HepG2 (cell line): ENCODE results near the gene ARFGAP3. TPM values are rescaled to one million over a fixed set of nuclear protein-coding genes. Genes with fewer than 3 reads are reported as not detected.

Experiments used
- CCDC6 ChIP-seq: sonication (generic); formaldehyde crosslinking; IDR thresholded peaks from 2 replicates; pipeline ENCODE4 v1.8.1; 2022; ENCODE audit warnings: mild to moderate bottlenecking, missing genetic modification reagents, moderate library complexity
- DR1 ChIP-seq: sonication (generic); formaldehyde crosslinking; IDR thresholded peaks from 2 replicates; pipeline ENCODE4 v1.8.0; 2021; ENCODE audit warnings: mild to moderate bottlenecking, missing genetic modification reagents, inconsistent platforms
- GMEB2 ChIP-seq: IDR thresholded peaks from 2 replicates; pipeline ENCODE4 v1.6.1; 2016; ENCODE audit warnings: missing biosample characterization, missing genetic modification reagents, low read depth
- HNRNPH1 ChIP-seq: fragments of 200-400 bp; formaldehyde crosslinking; optimal IDR thresholded peaks from 2 replicates; pipeline ENCODE3; 2017; ENCODE audit warnings: mild to moderate bottlenecking, low read depth, low read length
- IKZF4 ChIP-seq: sonication (generic); formaldehyde crosslinking; IDR thresholded peaks from 2 replicates; pipeline ENCODE4 v1.5.1; 2020; ENCODE audit warnings: borderline replicate concordance, mild to moderate bottlenecking, low read depth, missing genetic modification reagents; ENCODE audit errors: not compliant biosample characterization
- KLF11 ChIP-seq: IDR thresholded peaks from 2 replicates; pipeline ENCODE4 v1.6.1; 2016; ENCODE audit warnings: missing compliant biosample characterization
- MTF1 ChIP-seq: sonication (generic); formaldehyde crosslinking; IDR thresholded peaks from 2 replicates; pipeline ENCODE4 v1.5.0; 2020; ENCODE audit warnings: missing genetic modification reagents
- NFKB2 ChIP-seq: sonication (generic); formaldehyde crosslinking; IDR thresholded peaks from 2 replicates; pipeline ENCODE4 v1.4.0; 2020; ENCODE audit warnings: missing genetic modification reagents, borderline replicate concordance
- SOX6 ChIP-seq, 2 experiments: fragments of 450-650 bp in 1 of 2; sonication (generic) in 1 of 2; formaldehyde crosslinking in 1 of 2; IDR thresholded peaks; 2 replicates each; pipeline versions ENCODE4 v1.4.0 to v1.6.1; 2017 to 2020; ENCODE audit warnings: antibody characterized with exemption in 1 of 2, mild to moderate bottlenecking in 1 of 2, missing genetic modification reagents in 1 of 2
- SP2 ChIP-seq: sonication (generic); formaldehyde crosslinking; IDR thresholded peaks from 2 replicates; pipeline ENCODE4 v1.5.1; 2020; ENCODE audit warnings: mild to moderate bottlenecking, missing genetic modification reagents
- SUZ12 ChIP-seq: fragments of 150-350 bp; IDR thresholded peaks from 2 replicates; pipeline ENCODE4 v1.6.1; 2014; ENCODE audit warnings: low read depth, low read length
- ZBTB20 ChIP-seq: sonication (generic); formaldehyde crosslinking; IDR thresholded peaks from 2 replicates; pipeline ENCODE4 v1.8.1; 2023; ENCODE audit warnings: missing genetic modification reagents, low read depth, mild to moderate bottlenecking, borderline replicate concordance
- ZBTB7A ChIP-seq: sonication (generic); formaldehyde crosslinking; IDR thresholded peaks from 2 replicates; pipeline ENCODE4 v1.8.0; 2022; ENCODE audit warnings: mild to moderate bottlenecking, missing genetic modification reagents
- ZBTB8A ChIP-seq: sonication (generic); formaldehyde crosslinking; IDR thresholded peaks from 2 replicates; pipeline ENCODE4 v1.4.0; 2020; ENCODE audit warnings: mild to moderate bottlenecking, low read depth, missing genetic modification reagents, borderline replicate concordance
- ZFP82 ChIP-seq: sonication (generic); formaldehyde crosslinking; IDR thresholded peaks from 2 replicates; pipeline ENCODE4 v1.5.1; 2020; ENCODE audit warnings: mild to moderate bottlenecking, missing genetic modification reagents, borderline replicate concordance
- ZNF136 ChIP-seq: sonication (generic); formaldehyde crosslinking; IDR thresholded peaks from 2 replicates; pipeline ENCODE4 v1.8.1; 2022; ENCODE audit warnings: low read depth, mild to moderate bottlenecking, moderate library complexity, missing genetic modification reagents
- ZNF337 ChIP-seq: sonication (generic); formaldehyde crosslinking; IDR thresholded peaks from 2 replicates; pipeline ENCODE4 v1.5.1; 2020; ENCODE audit warnings: missing genetic modification reagents, low read depth, mild to moderate bottlenecking, borderline replicate concordance
- ZXDC ChIP-seq: sonication (generic); formaldehyde crosslinking; IDR thresholded peaks from 2 replicates; pipeline ENCODE4 v1.5.0; 2020; ENCODE audit warnings: mild to moderate bottlenecking, missing genetic modification reagents
- polyA plus RNA-seq, 8 experiments: library from polyadenylated mRNA; depleted of rRNA in 3 of 8; stranded (reverse) in 7 of 8; unstranded in 1 of 8; fragments of >200 nt; fragmentation: Illumina TruSeq in 4 of 8; extraction: Trizol in 4 of 8; gene quantifications; 2 replicates each; pipeline versions ENCODE4 v1.2.1 to v1.2.3, GENCODE V29; 2011 to 2016; ENCODE audit warnings: low read depth in 4 of 8, missing spikeins in 1 of 8, mixed read lengths in 1 of 8; ENCODE audit not compliant: insufficient read depth in 1 of 8
- total RNA-seq, 5 experiments: library from RNA; depleted of rRNA; stranded (reverse); fragments of >200 nt; fragmentation: Illumina TruSeq; extraction: Trizol; gene quantifications; 2 replicates each; pipeline ENCODE4 v1.2.3, GENCODE V29; 2016; ENCODE audit warnings: low read depth in 1 of 5
- TF ChIP-seq, protein P1 (sequence below): sonication (generic); formaldehyde crosslinking; IDR thresholded peaks from 2 replicates; pipeline ENCODE4 v1.5.0; 2020; ENCODE audit warnings: mild to moderate bottlenecking, missing genetic modification reagents
- TF ChIP-seq, protein P2 (sequence below): sonication (generic); formaldehyde crosslinking; IDR thresholded peaks from 2 replicates; pipeline ENCODE4 v1.5.1; 2020; ENCODE audit warnings: missing genetic modification reagents, mild to moderate bottlenecking, borderline replicate concordance

Gene ARFGAP3
- total and polyA plus RNA-seq, 2 of the 13 experiments (the other 11 are each of a cell fraction or from before 2014, with no cell fraction given), result 41.7 to 61.6 TPM

GRCh38 chr22:42856865-42857704, at the start of gene ARFGAP3 (continued):
- peak; percentile 67 for TF ChIP-seq ZBTB7A
- no peak for TF ChIP-seq GMEB2 (CRISPR knock-in tag)
- peak; percentile 61 for TF ChIP-seq DR1 (CRISPR knock-in tag)
- TF ChIP-seq ZBTB8A (CRISPR knock-in tag), result no peak
- TF ChIP-seq, protein P1, sequence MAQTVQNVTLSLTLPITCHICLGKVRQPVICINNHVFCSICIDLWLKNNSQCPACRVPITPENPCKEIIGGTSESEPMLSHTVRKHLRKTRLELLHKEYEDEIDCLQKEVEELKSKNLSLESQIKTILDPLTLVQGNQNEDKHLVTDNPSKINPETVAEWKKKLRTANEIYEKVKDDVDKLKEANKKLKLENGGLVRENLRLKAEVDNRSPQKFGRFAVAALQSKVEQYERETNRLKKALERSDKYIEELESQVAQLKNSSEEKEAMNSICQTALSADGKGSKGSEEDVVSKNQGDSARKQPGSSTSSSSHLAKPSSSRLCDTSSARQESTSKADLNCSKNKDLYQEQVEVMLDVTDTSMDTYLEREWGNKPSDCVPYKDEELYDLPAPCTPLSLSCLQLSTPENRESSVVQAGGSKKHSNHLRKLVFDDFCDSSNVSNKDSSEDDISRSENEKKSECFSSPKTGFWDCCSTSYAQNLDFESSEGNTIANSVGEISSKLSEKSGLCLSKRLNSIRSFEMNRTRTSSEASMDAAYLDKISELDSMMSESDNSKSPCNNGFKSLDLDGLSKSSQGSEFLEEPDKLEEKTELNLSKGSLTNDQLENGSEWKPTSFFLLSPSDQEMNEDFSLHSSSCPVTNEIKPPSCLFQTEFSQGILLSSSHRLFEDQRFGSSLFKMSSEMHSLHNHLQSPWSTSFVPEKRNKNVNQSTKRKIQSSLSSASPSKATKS (CRISPR knock-in tag), result no peak
- 0 out of 2 replicates have a peak, but pooled peaks have one; percentile 27 for TF ChIP-seq SP2 (CRISPR knock-in tag)
- TF ChIP-seq SOX6 (IDR thresholded peaks at IDR 0.05), result no peak
- TF ChIP-seq SOX6 (CRISPR knock-in tag; IDR thresholded peaks at IDR 0.05), result no peak
- TF ChIP-seq CCDC6, result peak; percentile 93
- no peak; the same call in 1 of the 2 replicates for TF ChIP-seq MTF1 (CRISPR knock-in tag)
- no peak for TF ChIP-seq HNRNPH1
- 0 out of 2 replicates have a peak, but pooled peaks have one; percentile 68 for TF ChIP-seq ZNF136 (CRISPR knock-in tag)
- peak; percentile 96 for TF ChIP-seq NFKB2
- TF ChIP-seq ZXDC, result peak; percentile 84
- TF ChIP-seq IKZF4 (CRISPR knock-in tag), result peak; percentile 99
- TF ChIP-seq, protein P2, sequence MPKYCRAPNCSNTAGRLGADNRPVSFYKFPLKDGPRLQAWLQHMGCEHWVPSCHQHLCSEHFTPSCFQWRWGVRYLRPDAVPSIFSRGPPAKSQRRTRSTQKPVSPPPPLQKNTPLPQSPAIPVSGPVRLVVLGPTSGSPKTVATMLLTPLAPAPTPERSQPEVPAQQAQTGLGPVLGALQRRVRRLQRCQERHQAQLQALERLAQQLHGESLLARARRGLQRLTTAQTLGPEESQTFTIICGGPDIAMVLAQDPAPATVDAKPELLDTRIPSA (CRISPR knock-in tag), result peak; percentile 85; the same call in 1 of the 2 replicates
- TF ChIP-seq ZNF337 (CRISPR knock-in tag), result peak; percentile 88; the same call in 1 of the 2 replicates
- TF ChIP-seq SUZ12, result no peak
- TF ChIP-seq ZBTB20 (CRISPR knock-in tag), result no peak
- peak; percentile 97; the same call in 1 of the 2 replicates for TF ChIP-seq ZFP82 (CRISPR knock-in tag)
- TF ChIP-seq KLF11, result no peak
